SHP77 treated with DMSO at 0.1 percent for 48 hours (cell line): ENCODE results near the gene LSM14A.
"Not testable (repeated sequence)": the region's sequence is repeated elsewhere in the genome, so short reads cannot be mapped to it uniquely, and the experiment has no call there.

Source experiments
- DNase-seq: peaks from one replicate; lab custom pipeline; 2025; lab: John Stamatoyannopoulos, UW

LSM14A gene

DNA sequence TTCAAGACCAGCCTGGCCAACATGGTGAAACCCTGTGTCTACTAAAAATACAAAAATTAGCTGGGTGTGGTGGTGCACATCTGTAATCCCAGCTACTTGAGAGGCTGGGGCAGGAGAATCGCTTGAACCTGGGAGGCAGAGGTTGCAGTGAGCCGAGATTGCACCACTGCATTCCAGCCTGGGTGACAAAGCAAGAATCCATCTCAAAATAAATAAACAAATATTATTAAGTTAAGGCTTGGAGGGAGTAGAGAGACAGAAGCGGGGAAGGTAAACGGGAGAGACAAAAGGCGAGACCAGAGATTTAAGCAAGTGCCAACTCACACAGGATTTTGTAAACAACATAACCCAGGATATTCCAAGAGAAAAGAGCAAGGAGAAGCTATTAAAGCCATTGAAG, 12.8 kb upstream of the LSM14A start:
- DNase-seq = not testable (repeated sequence)

- DNase-seq = not testable (repeated sequence)
These were observed 10.4 kb upstream of the LSM14A start for GRCh38 chr19:34161902-34162301.

DNA sequence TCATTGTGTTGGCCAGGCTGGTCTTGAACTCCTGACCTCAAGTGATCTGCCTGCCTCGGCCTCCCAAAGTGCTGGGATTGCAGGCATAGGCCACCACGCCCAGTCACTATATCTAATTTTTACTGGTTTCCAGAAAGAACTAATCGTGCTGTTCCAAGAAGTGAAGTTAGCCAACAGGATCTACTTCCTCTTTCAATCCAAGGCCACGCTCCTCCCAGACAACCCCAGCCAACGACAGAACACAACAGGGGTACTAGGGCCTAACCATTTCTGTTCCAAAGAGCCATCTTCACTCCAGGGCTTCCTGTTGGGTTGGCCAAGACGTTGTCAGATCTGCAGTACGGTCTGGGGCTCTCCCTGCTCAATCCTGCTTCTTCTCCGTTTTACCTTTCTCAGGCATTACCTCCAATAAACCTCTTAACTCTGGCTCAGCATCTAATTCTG, 7.0 kb upstream of the LSM14A start:
- DNase-seq = no peak

DNA sequence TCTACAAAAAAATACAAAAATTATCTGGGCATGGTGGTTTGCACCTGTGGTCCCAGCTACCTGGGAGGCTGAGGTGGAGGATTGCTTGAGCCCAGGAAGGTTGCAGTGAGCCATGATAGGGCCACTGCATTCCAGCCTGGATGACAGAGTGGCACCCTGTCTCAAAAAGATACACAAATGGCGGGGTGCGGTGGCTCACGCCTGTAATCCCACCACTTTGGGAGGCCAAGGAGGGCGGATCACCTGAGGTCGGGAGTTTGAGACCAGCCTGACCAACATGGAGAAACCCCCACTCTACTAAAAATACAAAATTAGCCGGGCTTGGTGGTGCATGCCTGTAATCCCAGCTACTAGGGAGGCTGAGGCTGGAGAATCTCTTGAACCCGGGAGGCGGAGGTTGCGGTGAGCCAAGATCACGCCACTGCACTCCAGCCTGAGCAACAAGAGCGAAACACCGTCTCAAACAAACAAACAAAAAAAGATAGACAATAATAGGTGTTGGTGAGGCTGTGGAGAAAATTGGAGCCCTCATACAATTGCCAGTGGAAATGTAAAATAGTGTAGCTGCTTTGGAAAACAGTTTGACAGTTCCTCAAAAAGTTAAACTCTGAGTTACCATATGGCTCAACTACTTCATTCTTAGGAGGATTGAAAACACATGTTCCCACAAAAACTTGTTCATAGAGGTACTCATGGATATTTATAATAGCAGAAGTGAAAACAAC, 2.7 kb upstream of the LSM14A start:
- not testable (repeated sequence) for DNase-seq

DNA sequence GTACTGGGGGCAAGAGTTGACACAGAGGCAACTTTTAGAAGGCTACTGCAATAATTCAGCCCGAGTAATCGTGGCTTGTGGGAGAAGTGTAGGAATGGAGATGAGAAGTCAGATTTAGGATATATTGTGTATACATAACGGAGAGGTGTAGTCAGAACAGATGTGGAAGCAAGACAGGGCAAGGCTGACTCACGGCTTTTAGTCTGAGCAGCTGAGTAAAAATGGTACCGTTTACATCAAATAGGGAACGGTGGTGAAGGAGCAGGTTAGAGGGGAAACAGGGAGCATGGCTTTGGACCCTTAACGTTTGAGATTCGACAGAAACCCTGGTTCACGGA, 796 bp upstream of the LSM14A start:
- no peak for DNase-seq

- no peak for DNase-seq
These were observed 423 bp downstream of the LSM14A start for GRCh38 chr19:34172661-34173192.

DNA sequence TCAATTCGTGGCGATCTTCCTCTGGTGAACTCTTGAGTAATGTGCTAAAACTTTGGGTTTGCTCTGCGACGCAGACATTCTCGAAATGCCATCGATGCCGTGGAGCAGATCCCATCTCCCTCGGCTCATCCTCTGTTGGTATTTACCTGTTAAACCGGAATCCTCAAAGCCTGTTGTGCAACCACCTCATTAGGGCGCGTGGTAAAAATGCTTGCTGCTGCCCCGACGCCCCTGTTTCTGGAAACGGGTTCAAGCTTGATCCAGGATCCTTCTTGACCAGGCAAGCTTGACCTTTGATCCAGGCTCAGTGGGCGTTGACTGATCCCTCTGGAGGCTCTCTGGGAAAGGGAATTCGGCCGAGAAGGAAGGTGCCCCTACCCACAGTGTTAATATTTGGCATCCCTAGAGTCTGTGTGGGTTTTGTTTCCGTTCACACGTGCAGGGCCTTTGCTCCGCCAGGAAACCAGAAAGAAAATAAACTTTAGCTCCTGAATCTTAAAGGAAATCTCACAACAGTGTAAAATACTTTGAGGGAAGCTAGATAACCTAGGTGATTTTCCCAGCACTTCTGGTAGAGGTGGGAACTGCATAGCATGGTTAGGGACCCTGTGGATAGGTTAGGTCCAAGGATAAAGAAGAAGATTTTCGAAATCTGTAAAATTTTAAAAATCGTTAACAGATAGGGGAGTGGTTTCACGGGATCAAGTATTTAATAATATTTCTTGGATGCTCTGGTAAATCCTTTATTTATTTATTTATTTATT, 1.1 kb downstream of the LSM14A start:
- DNase-seq = no peak

GRCh38 chr19:34175173-34175572, 2.9 kb downstream of the LSM14A start:
- not testable (repeated sequence) for DNase-seq

DNA sequence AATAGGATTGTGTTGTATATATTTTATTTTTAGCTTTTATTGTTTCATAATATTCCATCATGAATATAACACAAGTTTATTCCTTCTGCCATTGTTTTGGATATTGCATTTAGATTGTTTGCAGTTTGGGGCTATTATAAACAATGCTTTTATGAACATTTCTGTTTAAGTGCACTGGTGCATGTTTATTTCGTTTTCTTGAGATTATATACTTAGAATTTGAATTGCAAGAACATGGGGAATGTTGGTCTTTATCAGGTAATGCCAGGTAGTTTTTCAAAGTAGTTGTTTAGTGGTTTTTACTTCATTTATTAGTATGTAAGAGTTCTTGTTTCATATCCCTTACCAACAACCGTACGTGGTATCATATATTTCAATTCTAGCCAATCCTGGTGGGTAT, 4.3 kb downstream of the LSM14A start:
- DNase-seq = no peak

DNA sequence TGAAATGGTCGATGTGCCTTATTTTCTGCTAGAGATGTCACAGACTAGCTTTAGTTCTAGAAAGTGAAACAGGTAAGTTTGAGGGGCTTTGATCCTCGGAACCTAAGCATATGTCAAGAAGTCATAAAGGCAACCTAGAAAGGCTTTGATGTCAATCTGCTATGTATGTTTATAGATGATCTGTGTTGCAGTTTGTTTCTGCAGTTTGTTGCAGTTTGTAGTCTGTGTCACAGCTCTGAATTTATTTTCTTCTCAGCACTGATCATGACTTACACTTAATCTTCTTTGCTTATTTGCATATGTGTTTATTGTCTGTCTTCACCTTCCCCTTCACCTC, 5.9 kb downstream of the LSM14A start:
- DNase-seq = no peak

DNA sequence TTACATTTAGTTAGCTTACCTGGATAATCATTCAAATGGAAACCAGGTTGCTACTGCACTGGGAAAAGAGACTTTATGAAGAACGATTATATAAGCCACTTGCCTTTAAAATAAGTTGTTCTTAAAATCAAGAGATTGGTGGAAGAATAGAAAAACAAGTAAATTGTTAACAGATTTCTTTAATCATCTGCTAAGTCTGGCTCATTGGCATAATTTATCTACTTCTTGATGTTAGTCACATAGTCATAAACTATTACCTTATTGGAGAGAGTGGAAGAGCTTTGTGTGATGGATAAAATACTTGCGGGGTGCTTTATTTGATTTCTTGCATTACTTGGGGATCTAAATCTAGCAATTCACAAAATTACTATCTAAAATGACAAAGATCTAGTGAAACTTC, 6.8 kb downstream of the LSM14A start:
- DNase-seq = no peak

DNA sequence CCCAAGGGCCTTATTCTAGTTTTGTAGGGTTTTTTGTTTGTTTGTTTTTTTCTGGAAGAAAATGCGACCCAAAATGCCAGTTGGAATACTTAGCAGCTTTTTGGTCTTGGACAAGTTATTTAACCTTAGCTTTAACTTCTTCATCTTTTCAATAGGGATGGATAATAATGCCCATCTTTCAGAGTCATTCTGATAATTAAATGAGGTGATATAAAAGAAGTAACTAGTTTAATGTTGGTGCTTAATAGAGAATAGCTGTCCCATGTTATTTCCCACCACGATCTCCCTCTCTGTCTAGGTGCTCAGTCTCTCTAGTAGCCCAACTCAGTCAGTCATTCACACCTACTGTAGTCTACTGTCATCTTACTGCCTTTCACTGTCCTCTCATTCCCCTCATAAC, 8.0 kb downstream of the LSM14A start:
- no peak for DNase-seq

DNA sequence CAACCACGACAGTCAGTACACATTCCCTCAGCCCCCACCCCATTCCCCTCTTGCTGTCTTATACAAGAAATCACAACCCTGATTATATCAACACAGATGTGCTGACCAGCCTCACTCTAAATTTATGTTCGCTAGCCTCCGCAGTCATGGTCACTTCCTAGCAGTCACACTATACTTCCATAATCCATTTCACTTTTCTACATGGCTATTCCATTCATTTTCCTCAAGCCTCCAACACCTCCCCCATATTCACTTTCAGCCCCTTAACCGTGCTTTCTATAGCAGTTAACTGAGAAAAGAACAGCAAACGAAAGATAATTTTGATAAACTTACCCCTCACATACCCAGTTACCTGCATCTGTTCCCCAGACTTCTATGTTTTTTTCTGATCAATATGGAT, 8.4 kb downstream of the LSM14A start:
- DNase-seq = no peak

DNA sequence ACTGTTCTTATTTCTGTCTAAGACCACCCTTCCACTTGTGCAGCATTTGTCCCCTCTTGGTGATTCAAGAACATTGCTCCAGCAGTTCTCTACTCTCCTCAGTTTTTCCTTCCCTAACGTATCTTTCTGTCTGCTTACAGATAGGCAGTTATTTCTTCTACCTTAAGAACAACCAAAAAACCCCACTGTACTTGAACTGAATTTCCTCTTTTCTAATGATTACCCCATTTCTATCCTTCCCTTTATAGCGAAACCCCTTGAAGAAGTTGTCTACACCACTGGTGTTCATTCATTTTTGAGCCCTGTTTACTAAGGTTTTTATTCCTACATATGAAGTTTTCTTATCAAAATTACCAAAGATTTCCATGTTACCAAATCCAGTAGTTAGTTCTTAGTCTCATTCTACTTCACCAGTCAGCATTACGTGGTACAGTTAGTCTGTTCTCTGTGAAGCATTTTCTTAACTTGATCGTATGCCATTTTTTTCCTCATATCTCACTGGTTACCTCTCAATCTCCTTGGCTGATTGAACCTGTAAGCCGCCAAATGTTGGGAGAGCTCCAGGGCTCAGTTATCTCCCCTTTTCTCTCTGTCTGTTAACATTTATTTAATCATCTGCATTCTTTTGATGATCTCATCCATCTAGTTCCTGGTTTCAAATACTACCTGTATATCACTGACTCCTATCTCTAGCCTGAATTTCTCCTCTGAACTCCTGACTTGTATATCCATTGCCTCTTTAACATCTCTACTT, 9.0 kb downstream of the LSM14A start:
- DNase-seq = no peak

- DNase-seq = no peak
These were observed 9.8 kb downstream of the LSM14A start for GRCh38 chr19:34182125-34182524.

DNA sequence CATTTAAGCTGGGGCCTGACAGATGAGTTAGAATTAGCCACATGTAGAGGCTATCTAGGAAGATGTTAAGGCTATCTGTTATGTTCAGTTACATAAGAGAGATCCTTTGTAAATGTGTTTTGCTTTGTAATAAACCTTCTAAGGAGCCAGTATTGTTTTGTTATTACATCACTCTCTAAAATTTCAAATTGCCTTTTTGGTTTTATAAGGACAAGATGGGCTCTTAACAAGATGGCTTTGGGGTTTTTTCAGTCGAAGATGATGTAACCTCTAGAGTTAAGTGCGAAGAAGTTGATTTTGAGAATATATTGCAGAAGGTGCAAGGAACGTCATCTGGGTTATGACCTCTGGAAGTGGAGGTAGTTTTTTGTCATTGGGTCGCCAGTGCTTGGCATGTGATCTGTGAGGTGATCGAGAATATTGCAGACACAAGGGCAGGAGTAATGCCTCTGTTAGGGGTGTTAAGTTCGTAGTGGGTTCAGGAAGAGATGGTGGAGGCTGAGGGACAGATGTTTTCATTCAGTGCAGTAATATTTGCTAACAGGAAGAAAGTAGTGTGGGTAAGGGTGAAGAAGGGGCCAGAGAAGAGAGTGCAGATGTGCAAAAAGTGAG, 12.7 kb downstream of the LSM14A start:
- DNase-seq = no peak

- DNase-seq = no peak
These were observed 13.9 kb downstream of the LSM14A start for GRCh38 chr19:34186205-34186604.

DNA sequence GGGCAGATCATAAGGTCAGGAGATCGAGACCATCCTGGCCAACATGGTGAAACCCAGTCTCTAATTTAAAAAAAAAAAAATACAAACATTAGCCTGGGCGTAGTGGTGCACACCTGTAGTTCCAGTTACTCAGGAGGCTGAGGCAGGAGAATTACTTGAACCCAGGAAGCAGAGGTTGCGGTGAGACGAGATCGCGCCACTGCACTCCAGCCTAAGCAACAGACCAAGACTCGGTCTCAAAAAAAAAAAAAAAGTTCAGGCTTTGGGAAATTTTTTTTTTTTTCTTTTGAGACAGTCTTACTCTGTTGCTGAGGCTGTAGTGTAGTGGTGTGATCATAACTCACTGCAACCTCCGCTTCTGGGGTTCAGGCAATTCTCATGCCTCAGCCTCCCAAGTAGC, 14.7 kb downstream of the LSM14A start:
- DNase-seq = no peak

- no peak for DNase-seq
These were observed 16.1 kb downstream of the LSM14A start for GRCh38 chr19:34188408-34188807.

GRCh38 chr19:34189199-34189916, 17.1 kb downstream of the LSM14A start:
- DNase-seq = no peak

GRCh38 chr19:34189917-34190425, 17.7 kb downstream of the LSM14A start:
- no peak for DNase-seq
